ENCODE measurements around the gene KIF1C. TPM values are rescaled to one million over a fixed set of nuclear protein-coding genes. Genes with fewer than 3 reads are reported as not detected.

The KIF1C gene
- total and polyA plus RNA-seq, 2 donors = 10.8 to 15.4 TPM

DNA sequence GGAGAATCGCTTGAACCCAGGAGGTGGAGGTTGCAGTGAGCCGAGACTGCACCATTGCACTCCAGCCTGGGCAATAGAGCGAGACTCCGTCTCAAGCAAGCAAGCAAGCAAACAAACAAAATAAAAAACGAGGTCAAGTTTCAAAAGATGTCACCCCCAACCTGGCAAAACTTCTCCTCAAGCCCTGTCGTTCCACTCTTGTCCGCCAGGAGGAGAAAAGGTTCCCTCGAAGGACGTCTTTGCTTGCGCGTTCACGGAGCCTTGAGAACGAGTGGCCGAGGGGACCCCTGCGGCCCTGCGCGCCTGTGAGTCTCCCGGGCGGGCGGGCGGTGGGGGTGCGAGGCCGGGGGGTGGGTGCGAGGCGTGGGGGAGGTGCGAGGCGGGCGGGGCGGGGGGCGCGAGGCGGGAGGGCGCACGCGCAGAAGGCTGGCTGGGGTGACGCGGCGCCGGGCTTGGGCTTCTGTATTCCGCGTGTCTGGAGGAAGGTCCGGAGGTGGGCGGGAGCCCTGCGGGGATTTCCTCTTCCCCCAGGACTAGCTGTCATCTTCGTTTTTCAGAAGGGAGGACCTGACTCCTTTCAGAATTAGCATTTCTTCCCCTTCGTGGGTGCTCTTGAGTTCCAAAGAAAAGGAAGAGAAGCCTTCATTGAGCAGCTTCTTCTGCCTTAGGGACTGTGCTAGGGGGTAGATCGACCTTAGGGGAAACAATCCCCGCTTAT lies 33.8 kb downstream of the KIF1C start:
- WGBS = 4% methylated on average over 48 of the region's 48 CpGs
- peak; percentile 46 to 93 (median 77) for DNase-seq (ENCODE audit: low read depth in 6 of 9, low spot score in 9 of 9)
- H3K4me1 ChIP-seq (ENCODE audit: control insufficient read depth in 2 of 2, insufficient read depth in 2 of 2, low read length in 2 of 2) = peaks cover 0 to 16% of the 10 kb centered on the region in 2 donors
- H3K4me3 ChIP-seq (ENCODE audit: low read length in 2 of 2) = peak overlapping the region; percentile 37 to 61
- H3K9me3 ChIP-seq (ENCODE audit: control insufficient read depth in 2 of 2, insufficient read depth in 1 of 2, low read length in 1 of 2) = no peaks in the 10 kb centered on the region
- peak overlapping the region; percentile 60 to 69 for H3K27ac ChIP-seq (ENCODE audit: low read depth in 1 of 2, low read length in 1 of 2)
- no peaks in the 10 kb centered on the region for H3K36me3 ChIP-seq (ENCODE audit: control insufficient read depth in 2 of 2, insufficient read depth in 2 of 2, low read length in 1 of 2)
- H3K27me3 ChIP-seq (ENCODE audit: control insufficient read depth in 2 of 2, insufficient read depth in 1 of 2, low read length in 1 of 2) = peaks cover 2 to 28% of the 10 kb centered on the region in 2 donors

DNA sequence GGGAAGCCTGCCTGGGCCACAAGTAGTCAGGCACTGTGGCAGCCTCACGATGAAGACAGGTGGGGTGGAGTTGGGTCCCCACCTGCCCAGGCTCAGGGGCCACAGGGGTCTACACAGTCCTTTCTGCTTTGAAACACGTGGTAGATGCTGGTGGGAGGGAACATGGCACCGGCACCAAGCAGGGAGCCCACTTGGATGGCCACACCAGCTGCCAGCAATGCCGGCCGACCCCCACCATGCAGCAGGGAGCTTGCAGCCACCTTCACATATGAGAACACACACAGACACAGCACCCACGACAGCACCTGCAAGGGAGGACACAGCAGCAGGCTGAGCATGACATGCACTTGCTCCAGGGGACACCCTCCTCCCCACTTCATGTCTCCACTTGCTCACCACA lies 35.1 kb downstream of the KIF1C start:
- H3K27ac ChIP-seq (ENCODE audit: low read depth in 1 of 2, low read length in 1 of 2) = no peak overlapping the region
- H3K4me1 ChIP-seq (ENCODE audit: control insufficient read depth in 2 of 2, insufficient read depth in 2 of 2, low read length in 2 of 2) = peaks cover 0 to 16% of the 10 kb centered on the region in 2 donors
- H3K9me3 ChIP-seq (ENCODE audit: control insufficient read depth in 2 of 2, insufficient read depth in 1 of 2, low read length in 1 of 2) = no peaks in the 10 kb centered on the region
- WGBS = 93% methylated on average over 6 of the region's 6 CpGs
- H3K27me3 ChIP-seq (ENCODE audit: control insufficient read depth in 2 of 2, insufficient read depth in 1 of 2, low read length in 1 of 2) = peaks cover 2 to 28% of the 10 kb centered on the region in 2 donors
- no peak for DNase-seq (ENCODE audit: low read depth in 6 of 9, low spot score in 9 of 9)
- no peaks in the 10 kb centered on the region for H3K36me3 ChIP-seq (ENCODE audit: control insufficient read depth in 2 of 2, insufficient read depth in 2 of 2, low read length in 1 of 2)
- no peak overlapping the region for H3K4me3 ChIP-seq (ENCODE audit: low read length in 2 of 2)

DNA sequence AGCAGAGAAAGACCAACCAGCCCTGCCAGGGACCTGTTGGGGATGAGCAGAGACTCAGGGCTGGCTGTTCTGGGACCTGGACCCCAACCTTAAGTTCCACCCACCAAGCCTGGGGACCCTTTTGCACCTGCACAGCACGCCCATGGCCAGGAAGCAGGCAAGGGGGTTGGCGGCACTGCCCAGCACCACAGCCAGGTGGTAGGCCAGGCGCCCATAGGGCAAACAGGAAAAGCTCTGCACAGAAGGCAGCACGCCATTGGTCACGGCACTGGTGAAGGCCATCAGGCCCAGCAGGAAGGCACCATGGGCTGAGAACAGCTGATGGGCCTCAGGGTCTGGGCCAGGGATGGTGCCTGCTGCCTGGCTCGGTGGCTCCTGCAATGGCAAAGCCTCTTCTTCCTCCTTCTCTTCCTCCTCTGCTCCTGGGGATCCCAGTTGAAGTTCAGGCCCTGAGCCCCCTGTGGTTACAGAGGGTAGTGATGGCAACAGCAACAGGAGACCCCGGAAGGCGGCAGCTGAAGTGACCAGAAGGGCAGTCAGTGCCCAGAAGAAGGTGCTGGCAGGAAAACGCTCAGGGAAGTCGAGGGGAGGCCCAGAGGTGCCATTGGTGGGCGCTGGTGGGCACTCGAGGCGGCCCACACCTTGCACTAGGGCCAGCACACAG lies 35.7 kb downstream of the KIF1C start:
- no peaks in the 10 kb centered on the region for H3K36me3 ChIP-seq (ENCODE audit: control insufficient read depth in 2 of 2, insufficient read depth in 2 of 2, low read length in 1 of 2)
- no peak overlapping the region for H3K4me3 ChIP-seq (ENCODE audit: low read length in 2 of 2)
- H3K4me1 ChIP-seq (ENCODE audit: control insufficient read depth in 2 of 2, insufficient read depth in 2 of 2, low read length in 2 of 2) = peaks cover 0 to 16% of the 10 kb centered on the region in 2 donors
- H3K9me3 ChIP-seq (ENCODE audit: control insufficient read depth in 2 of 2, insufficient read depth in 1 of 2, low read length in 1 of 2) = no peaks in the 10 kb centered on the region
- H3K27me3 ChIP-seq (ENCODE audit: control insufficient read depth in 2 of 2, insufficient read depth in 1 of 2, low read length in 1 of 2) = peaks cover 2 to 28% of the 10 kb centered on the region in 2 donors
- H3K27ac ChIP-seq (ENCODE audit: low read depth in 1 of 2, low read length in 1 of 2) = no peak overlapping the region
- 95% methylated on average over 13 of the region's 13 CpGs for WGBS
- no peak for DNase-seq (ENCODE audit: low read depth in 6 of 9, low spot score in 9 of 9)

DNA sequence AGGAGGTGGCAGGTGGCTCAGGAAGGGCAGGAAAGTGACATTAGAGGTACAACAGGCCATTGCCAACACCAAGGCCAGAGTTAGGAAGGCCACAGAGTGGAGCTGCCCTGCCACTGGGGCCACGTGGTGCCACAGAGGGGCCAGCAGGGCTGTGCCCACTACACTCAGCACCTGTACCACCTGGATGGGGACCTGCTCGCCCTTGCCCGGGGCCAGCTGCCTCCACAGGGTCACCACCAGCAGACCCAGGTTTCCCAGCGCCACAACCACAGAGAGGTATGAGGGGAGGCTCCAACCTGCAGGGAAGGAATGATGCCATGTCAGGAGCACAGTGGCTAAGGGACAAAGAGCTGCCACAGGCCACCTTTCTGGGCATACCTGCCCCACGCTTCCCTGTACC lies 36.3 kb downstream of the KIF1C start:
- DNase-seq (ENCODE audit: low read depth in 6 of 9, low spot score in 9 of 9) = no peak
- no peaks in the 10 kb centered on the region for H3K9me3 ChIP-seq (ENCODE audit: control insufficient read depth in 2 of 2, insufficient read depth in 1 of 2, low read length in 1 of 2)
- H3K4me1 ChIP-seq (ENCODE audit: control insufficient read depth in 2 of 2, insufficient read depth in 2 of 2, low read length in 2 of 2) = peaks cover 0 to 16% of the 10 kb centered on the region in 2 donors
- H3K36me3 ChIP-seq (ENCODE audit: control insufficient read depth in 2 of 2, insufficient read depth in 2 of 2, low read length in 1 of 2) = no peaks in the 10 kb centered on the region
- no peak overlapping the region for H3K4me3 ChIP-seq (ENCODE audit: low read length in 2 of 2)
- WGBS = 95% methylated on average over 5 of the region's 5 CpGs
- no peak overlapping the region for H3K27ac ChIP-seq (ENCODE audit: low read depth in 1 of 2, low read length in 1 of 2)
- H3K27me3 ChIP-seq (ENCODE audit: control insufficient read depth in 2 of 2, insufficient read depth in 1 of 2, low read length in 1 of 2) = peaks cover 2 to 28% of the 10 kb centered on the region in 2 donors

DNA sequence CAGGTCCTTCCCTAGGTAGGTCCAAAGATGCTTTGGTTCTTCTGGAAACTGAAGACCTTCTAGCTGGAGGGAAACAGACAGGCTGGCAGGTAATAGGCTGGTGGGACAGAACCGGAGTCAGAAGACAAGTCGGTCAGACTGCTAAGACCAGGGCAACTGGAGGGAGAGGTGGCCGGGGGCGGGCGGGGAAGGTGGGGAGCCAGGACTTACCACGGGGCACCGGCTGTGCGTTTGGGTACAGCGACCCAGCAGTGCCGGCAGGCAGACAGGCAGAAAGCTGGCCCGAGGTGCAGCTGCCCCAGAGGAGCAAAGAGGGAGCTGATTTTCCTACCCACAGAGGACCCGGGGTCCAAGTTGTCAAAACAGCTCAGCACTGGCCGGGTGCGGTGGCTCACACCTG lies 36.9 kb downstream of the KIF1C start:
- Histone ChIP-seq H3K27ac (ENCODE audit: low read depth in 1 of 2, low read length in 1 of 2) (no peak overlapping the region), H3K36me3 (ENCODE audit: control insufficient read depth in 2 of 2, insufficient read depth in 2 of 2, low read length in 1 of 2) (no peaks in the 10 kb centered on the region), H3K27me3 (ENCODE audit: control insufficient read depth in 2 of 2, insufficient read depth in 1 of 2, low read length in 1 of 2) (peaks cover 2 to 28% of the 10 kb centered on the region in 2 donors), H3K4me3 (ENCODE audit: low read length in 2 of 2) (no peak overlapping the region), H3K9me3 (ENCODE audit: control insufficient read depth in 2 of 2, insufficient read depth in 1 of 2, low read length in 1 of 2) (no peaks in the 10 kb centered on the region), H3K4me1 (ENCODE audit: control insufficient read depth in 2 of 2, insufficient read depth in 2 of 2, low read length in 2 of 2) (peaks cover 0 to 16% of the 10 kb centered on the region in 2 donors)
- no peak for DNase-seq (ENCODE audit: low read depth in 6 of 9, low spot score in 9 of 9)
- WGBS = 95% methylated on average over 14 of the region's 14 CpGs

DNA sequence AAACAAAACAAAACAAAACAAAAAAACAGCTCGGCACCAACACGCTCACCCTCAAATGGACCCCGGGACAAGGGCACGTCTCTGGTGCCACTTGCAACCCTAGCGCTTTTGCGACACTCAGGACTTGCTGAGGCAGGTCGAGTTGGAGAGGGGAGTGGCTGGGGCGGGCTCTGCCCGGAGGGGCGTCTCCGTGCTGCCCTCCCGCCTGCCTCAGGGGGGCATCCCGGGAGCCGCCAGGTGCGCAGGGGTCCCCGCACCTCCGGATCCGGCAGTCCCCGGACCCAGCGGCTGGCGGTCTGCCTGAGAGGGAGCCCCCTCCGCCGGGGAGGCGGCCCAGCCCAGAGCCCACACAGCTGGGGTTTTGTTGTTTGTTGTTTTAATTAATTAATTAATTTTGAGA lies 37.6 kb downstream of the KIF1C start, which contains the start of gene SLC52A1:
TSS of gene SLC52A1 (minus strand) at position 112 of the 400 bp plus-strand sequence. CDS start 820 bp downstream, outside the sequence.
- Histone ChIP-seq H3K27me3 (ENCODE audit: control insufficient read depth in 2 of 2, insufficient read depth in 1 of 2, low read length in 1 of 2) (peaks cover 2 to 28% of the 10 kb centered on the region in 2 donors), H3K9me3 (ENCODE audit: control insufficient read depth in 2 of 2, insufficient read depth in 1 of 2, low read length in 1 of 2) (no peaks in the 10 kb centered on the region), H3K4me1 (ENCODE audit: control insufficient read depth in 2 of 2, insufficient read depth in 2 of 2, low read length in 2 of 2) (peaks cover 0 to 16% of the 10 kb centered on the region in 2 donors), H3K36me3 (ENCODE audit: control insufficient read depth in 2 of 2, insufficient read depth in 2 of 2, low read length in 1 of 2) (no peaks in the 10 kb centered on the region), H3K4me3 (ENCODE audit: low read length in 2 of 2) (no peak within 1 kb of the TSS), H3K27ac (ENCODE audit: low read depth in 1 of 2, low read length in 1 of 2) (no peak within 1 kb of the TSS)
- 12% methylated on average over 24 of the region's 24 CpGs for WGBS
- DNase-seq (ENCODE audit: low read depth in 6 of 9, low spot score in 9 of 9) = no peak

DNA sequence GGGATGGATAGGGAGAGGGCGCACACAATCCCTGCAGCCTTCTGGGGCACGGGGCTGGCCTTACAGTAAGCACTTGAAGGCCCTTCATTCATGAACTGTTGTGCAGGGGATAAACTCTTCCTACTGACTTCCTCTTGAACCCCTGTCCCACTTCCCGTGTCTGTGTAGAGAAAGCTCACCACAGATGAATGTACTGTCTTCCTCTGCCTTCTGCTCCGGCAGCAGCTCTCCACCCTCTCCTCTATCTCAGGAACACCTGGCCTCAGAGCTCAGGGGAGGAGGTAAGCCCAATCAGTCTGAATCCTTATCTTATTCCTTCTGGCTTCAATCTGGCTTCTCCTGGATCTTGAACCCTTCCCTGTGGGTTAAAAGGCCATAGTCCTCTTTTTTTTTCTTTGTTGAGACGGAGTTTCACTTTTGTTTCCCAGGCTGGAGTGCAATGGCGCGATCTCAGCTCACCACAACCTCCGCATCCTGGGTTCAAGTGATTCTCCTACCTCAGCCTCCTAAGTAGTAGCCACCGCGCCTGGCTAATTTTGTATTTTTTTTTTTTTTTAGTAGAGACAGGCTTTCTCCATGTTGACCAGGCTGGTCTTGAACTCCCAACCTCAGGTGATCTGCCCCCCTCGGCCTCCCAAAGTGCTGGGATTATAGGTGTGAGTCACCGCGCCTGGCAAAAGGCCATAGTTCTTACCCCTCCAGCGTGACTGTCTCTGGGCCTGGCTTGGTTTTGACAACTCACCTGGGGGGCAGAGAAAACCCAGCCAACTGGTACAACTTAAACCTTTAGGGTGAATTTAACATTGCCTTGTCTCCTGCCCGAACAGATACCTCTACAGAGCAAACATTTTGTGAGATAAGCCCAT lies 44.6 kb downstream of the KIF1C start:
- DNase-seq (ENCODE audit: low read depth in 6 of 9, low spot score in 9 of 9) = peak in 3 of 9 donors; percentile 28 to 67 (median 40)
- no peak overlapping the region for H3K4me3 ChIP-seq (ENCODE audit: low read length in 2 of 2)
- peaks cover 0 to 10% of the 10 kb centered on the region in 2 donors for H3K4me1 ChIP-seq (ENCODE audit: control insufficient read depth in 2 of 2, insufficient read depth in 2 of 2, low read length in 2 of 2)
- H3K27me3 ChIP-seq (ENCODE audit: control insufficient read depth in 2 of 2, insufficient read depth in 1 of 2, low read length in 1 of 2) = no peaks in the 10 kb centered on the region
- no peaks in the 10 kb centered on the region for H3K9me3 ChIP-seq (ENCODE audit: control insufficient read depth in 2 of 2, insufficient read depth in 1 of 2, low read length in 1 of 2)
- no peaks in the 10 kb centered on the region for H3K36me3 ChIP-seq (ENCODE audit: control insufficient read depth in 2 of 2, insufficient read depth in 2 of 2, low read length in 1 of 2)
- H3K27ac ChIP-seq (ENCODE audit: low read depth in 1 of 2, low read length in 1 of 2) = peak overlapping the region; percentile 22 to 58
- 82% methylated on average over 15 of the region's 15 CpGs for WGBS

DNA sequence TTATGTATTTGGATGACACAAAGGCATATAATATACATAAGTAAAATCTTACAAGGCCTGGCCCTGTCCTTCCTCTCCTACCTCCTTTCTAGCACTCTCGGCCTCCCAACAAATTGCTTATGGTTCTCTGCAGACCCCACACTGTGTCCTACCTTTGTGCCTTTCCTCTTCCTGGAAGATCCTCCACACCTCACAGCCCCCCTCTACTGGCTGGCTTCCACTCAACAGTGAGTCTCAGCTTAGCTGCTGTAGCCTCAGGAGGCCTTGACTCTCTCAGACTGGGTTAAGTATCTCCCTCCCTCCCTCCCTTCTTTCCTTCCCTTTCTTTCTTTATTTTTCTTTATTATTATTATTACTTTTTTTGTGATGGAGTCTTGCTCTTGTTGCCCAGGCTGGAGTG lies 45.8 kb downstream of the KIF1C start:
- no peaks in the 10 kb centered on the region for H3K9me3 ChIP-seq (ENCODE audit: control insufficient read depth in 2 of 2, insufficient read depth in 1 of 2, low read length in 1 of 2)
- peaks cover 0 to 10% of the 10 kb centered on the region in 2 donors for H3K4me1 ChIP-seq (ENCODE audit: control insufficient read depth in 2 of 2, insufficient read depth in 2 of 2, low read length in 2 of 2)
- H3K4me3 ChIP-seq (ENCODE audit: low read length in 2 of 2) = no peak overlapping the region
- no peaks in the 10 kb centered on the region for H3K27me3 ChIP-seq (ENCODE audit: control insufficient read depth in 2 of 2, insufficient read depth in 1 of 2, low read length in 1 of 2)
- DNase-seq (ENCODE audit: low read depth in 6 of 9, low spot score in 9 of 9) = no peak
- WGBS = 100% methylated on average over 1 of the region's 1 CpG
- no peak overlapping the region for H3K27ac ChIP-seq (ENCODE audit: low read depth in 1 of 2, low read length in 1 of 2)
- no peaks in the 10 kb centered on the region for H3K36me3 ChIP-seq (ENCODE audit: control insufficient read depth in 2 of 2, insufficient read depth in 2 of 2, low read length in 1 of 2)

Measured in thymus (tissue), 11 donors.